Fibroblast of pulmonary artery (primary cell): ENCODE results near the gene MGLL.

Source experiments
- DNase-seq: peaks from one replicate; pipeline ENCODE4 v3.0.0-alpha.2; 2010; ENCODE audit warnings: low read depth
- H3K4me3 ChIP-seq: replicated peaks from 2 replicates; pipeline ENCODE4 v1.5.1; 2011; ENCODE audit warnings: low read depth, mild to moderate bottlenecking, control low read depth, low read length, moderate library complexity
- CTCF ChIP-seq: IDR thresholded peaks from 2 replicates; pipeline ENCODE4 v1.5.1; 2011; ENCODE audit warnings: mild to moderate bottlenecking, control low read depth, low read length, inconsistent platforms; ENCODE audit errors: missing control alignments

MGLL gene

GRCh38 chr3:127654374-127654773 is 167.9 kb downstream of the MGLL start:
- DNase-seq, result no peak
- TF ChIP-seq CTCF, result no peak
- no peak overlapping the region for H3K4me3 ChIP-seq

DNA sequence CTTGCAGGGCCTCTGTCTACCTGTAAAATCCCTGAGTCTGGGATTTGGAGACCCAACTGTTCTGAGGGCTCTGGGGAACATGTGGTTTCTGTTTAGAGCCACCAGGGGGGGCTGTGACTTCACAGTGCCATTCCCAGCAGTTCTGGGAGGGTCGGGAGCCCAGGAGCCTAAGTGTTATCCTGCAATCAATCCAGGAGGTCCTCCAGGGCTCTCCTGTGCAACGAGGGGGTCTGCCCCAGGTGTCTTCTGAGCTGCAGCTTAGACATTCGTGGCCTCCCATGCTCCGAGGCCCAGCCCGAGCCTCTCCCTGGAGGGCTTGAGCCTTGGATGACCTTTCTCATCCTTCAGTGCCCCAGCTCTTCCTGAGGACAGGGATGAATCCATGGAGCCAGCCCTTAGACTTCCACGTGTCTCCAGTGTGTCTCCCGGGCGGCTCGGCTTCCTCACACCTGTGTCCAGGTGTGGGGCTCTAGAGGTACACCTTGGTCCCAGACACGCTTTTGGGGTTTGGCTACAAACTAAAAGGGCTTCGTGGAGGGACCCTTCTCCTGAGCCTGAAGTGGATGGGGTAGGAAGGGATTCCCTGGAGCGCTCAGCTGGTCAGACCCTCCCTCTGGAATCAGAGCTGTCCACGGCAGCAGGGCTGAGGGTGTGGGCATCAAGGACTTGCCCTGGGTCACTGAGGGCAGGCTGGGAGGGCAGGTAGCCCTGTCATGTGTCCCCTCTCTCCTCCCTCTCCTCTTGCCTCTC is 169.9 kb downstream of the MGLL start:
- peak; percentile 80 for TF ChIP-seq CTCF
- no peak overlapping the region for H3K4me3 ChIP-seq
- DNase-seq, result peak; percentile 65

DNA sequence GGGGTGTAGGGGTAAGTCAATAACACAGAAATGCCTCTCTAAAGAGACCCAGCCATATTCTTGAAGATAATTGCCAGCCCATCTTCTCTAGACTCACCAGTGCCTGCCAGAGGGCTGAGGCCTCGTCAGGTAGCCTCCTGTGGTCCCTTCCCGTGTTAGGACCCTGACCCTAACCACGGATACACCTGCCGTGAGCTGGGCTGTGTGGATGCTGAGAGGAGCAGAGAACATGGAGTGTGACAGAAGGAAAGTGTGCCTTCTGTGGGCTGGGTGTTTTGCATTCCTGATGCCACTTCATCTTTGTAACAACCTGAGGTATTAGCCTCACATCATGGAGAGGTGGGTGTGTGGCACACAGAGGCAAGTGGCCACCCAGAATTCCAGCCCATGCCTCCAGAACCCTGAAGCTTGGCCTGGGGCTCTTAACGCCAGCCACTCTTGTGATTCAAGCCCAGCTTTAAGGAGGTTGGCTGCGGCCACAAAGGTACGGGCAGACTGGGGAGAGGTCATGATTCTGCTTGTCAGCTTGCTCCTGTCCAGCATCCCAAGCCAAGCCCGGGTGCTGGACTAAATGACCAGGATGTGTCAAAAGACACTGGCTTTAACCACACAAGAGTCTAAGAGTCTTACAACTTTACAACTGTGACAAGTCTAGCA is 170.7 kb downstream of the MGLL start:
- TF ChIP-seq CTCF, result no peak
- H3K4me3 ChIP-seq, result no peak overlapping the region
- DNase-seq, result no peak

DNA sequence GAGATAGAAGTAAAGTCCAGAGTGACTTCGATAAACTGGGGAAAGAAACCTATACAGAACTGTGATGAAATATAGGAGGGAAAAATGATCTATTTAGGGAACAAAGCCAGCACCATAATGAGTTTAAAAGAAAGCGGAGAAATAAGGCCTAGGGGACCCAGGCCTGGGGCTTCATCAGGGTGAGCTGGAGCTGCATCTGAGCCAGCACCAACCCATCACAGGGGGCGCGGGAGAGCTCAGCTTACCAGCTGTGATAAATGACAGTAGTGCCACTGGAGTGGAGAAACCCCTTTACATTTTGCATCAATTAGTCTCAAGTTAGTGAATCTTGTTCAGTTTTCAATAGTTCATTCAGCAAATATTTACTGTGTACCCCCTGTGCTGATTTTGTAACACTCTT is 172.1 kb downstream of the MGLL start:
- TF ChIP-seq CTCF, result no peak
- no peak overlapping the region for H3K4me3 ChIP-seq
- no peak for DNase-seq

DNA sequence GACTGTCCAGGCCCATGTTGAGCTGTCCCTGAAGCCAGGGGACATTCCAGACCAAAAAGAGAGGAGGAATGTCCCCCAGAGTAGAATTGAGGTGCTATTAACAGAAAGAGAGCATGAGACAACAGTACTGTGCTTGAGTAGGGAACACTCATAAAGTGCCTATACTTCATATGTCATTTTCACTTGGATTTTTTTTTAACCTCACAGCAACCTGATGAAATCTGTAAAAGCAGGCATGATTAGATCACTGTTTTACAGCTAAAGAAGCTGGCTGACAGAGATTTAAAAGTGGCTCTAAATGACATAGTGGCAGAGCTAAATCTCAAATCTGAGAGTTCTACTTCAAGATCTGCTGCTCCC is 174.5 kb downstream of the MGLL start:
- H3K4me3 ChIP-seq, result no peak overlapping the region
- TF ChIP-seq CTCF, result no peak
- DNase-seq, result no peak

- no peak for DNase-seq
- no peak overlapping the region for H3K4me3 ChIP-seq
- TF ChIP-seq CTCF, result no peak
Observed at GRCh38 chr3:127647166-127647844, 175.0 kb downstream of the MGLL start.
